Measurements from ENCODE around the gene LHFPL4. TPM values are rescaled to one million over a fixed set of nuclear protein-coding genes. Genes with fewer than 3 reads are reported as not detected.

Gene LHFPL4
- total RNA-seq, 1 donor from 2014 or later = 1.7 TPM

DNA sequence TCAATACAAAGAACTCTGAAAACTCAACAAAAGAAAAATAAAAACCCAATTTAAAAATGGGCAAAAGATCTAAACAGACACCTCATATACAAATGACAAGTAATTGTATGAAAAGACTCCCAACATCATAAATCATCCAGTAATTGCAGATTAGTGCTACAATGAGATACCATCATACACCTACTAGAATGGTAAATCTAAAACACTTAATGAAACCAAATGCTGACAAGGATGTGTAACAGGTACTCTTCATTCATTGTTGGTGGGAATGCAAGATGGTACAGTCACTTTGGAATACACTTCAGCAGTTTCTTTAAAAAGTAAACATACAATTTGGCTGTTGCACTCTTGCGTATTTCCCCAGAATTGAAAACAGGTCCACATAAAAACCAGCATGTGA lies 68.4 kb downstream of the LHFPL4 start:
- H3K4me3 Mint-ChIP-seq = no peak overlapping the region

DNA sequence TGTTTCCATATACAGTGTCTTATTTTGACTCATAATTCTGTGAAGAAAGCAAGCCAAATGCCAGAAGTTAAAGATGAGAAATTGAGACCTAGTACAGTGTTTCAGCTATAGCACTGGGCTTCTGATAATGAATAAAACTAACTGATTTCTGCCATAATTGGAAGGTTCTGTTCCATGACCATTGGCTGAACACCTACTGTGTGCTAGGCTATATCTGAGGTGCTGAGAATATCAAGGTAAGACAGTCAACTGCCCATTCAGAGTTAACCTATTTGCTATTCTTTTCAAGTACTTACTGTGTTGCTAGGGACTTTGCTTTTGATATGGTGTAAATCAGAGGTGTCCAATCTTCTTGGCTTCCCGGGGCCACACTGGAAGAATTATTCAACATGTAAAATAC lies 73.4 kb downstream of the LHFPL4 start:
- TF ChIP-seq, protein P1, sequence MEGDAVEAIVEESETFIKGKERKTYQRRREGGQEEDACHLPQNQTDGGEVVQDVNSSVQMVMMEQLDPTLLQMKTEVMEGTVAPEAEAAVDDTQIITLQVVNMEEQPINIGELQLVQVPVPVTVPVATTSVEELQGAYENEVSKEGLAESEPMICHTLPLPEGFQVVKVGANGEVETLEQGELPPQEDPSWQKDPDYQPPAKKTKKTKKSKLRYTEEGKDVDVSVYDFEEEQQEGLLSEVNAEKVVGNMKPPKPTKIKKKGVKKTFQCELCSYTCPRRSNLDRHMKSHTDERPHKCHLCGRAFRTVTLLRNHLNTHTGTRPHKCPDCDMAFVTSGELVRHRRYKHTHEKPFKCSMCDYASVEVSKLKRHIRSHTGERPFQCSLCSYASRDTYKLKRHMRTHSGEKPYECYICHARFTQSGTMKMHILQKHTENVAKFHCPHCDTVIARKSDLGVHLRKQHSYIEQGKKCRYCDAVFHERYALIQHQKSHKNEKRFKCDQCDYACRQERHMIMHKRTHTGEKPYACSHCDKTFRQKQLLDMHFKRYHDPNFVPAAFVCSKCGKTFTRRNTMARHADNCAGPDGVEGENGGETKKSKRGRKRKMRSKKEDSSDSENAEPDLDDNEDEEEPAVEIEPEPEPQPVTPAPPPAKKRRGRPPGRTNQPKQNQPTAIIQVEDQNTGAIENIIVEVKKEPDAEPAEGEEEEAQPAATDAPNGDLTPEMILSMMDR (conservative IDR thresholded peaks at IDR 0.05) = no peak
- H3K4me1 Mint-ChIP-seq (ENCODE audit: unreplicated experiment) = no peaks in the 10 kb centered on the region
- no peaks in the 10 kb centered on the region for H3K9me3 Mint-ChIP-seq
- H3K27ac Mint-ChIP-seq = no peak overlapping the region
- no peaks in the 10 kb centered on the region for H3K27me3 Mint-ChIP-seq
- DNase-seq (ENCODE audit: extremely low spot score, unreplicated experiment) = no peak
- H3K36me3 Mint-ChIP-seq = peaks cover 41% of the 10 kb centered on the region
- no peak overlapping the region for H3K4me3 Mint-ChIP-seq

More for the DNA sequence above, 68.4 kb downstream of the LHFPL4 start:
- Mint-ChIP-seq H3K36me3 (peaks cover 24% of the 10 kb centered on the region), H3K9me3 (no peaks in the 10 kb centered on the region), H3K4me1 (ENCODE audit: unreplicated experiment) (no peaks in the 10 kb centered on the region), H3K27me3 (no peaks in the 10 kb centered on the region), H3K27ac (no peak overlapping the region)
- no peak for DNase-seq (ENCODE audit: extremely low spot score, unreplicated experiment)
- TF ChIP-seq, protein P1 (conservative IDR thresholded peaks at IDR 0.05) = no peak

DNA sequence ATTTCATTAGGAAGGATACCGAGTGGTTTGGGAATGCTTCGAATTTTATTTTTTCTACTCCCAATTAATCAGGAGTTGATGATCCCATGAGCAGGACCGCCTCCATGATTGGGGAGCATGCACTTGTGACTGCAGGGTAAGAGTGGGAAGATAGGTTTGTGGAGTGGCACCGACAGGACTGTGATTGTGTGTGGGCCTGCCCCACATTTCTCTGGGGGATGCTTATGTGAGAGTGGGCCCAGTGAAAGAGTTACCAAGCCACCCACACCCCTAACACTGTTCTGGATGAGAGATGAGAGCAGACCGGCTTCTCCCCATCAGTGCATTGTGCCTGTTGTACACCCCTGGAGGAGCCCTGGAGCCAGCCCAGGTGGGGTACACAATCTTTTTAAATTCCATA lies 76.7 kb downstream of the LHFPL4 start:
- DNase-seq (ENCODE audit: extremely low spot score, unreplicated experiment) = no peak
- Mint-ChIP-seq H3K36me3 (peaks cover 55% of the 10 kb centered on the region), H3K27me3 (no peaks in the 10 kb centered on the region), H3K27ac (no peak overlapping the region), H3K9me3 (no peaks in the 10 kb centered on the region), H3K4me1 (ENCODE audit: unreplicated experiment) (no peaks in the 10 kb centered on the region), H3K4me3 (no peak overlapping the region)
- TF ChIP-seq, protein P1 (conservative IDR thresholded peaks at IDR 0.05) = no peak

DNA sequence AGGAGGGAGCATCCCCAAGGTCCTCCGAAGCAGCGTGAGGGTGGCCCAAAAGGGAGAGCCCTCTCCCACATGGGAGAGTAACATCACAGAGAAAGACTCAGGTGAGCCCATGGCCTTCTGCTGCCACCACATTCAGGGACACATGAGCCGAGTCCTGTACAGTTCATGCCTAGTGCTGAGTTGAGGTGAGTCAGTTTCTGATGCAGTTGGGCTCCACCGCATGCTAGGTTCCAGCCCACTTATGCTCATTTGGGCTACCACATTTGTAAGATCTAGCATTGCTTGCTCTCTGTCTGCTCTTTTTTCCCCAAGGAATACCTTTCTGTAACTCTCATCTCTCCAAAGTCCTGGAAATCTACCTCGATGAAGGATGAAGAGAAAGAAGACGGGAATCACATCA lies 79.1 kb downstream of the LHFPL4 start:
- Mint-ChIP-seq H3K4me3 (no peak overlapping the region), H3K27me3 (no peaks in the 10 kb centered on the region), H3K27ac (no peak overlapping the region), H3K9me3 (no peaks in the 10 kb centered on the region), H3K4me1 (ENCODE audit: unreplicated experiment) (no peaks in the 10 kb centered on the region), H3K36me3 (peaks cover 59% of the 10 kb centered on the region)
- TF ChIP-seq, protein P1 (conservative IDR thresholded peaks at IDR 0.05) = no peak
- no peak for DNase-seq (ENCODE audit: extremely low spot score, unreplicated experiment)

DNA sequence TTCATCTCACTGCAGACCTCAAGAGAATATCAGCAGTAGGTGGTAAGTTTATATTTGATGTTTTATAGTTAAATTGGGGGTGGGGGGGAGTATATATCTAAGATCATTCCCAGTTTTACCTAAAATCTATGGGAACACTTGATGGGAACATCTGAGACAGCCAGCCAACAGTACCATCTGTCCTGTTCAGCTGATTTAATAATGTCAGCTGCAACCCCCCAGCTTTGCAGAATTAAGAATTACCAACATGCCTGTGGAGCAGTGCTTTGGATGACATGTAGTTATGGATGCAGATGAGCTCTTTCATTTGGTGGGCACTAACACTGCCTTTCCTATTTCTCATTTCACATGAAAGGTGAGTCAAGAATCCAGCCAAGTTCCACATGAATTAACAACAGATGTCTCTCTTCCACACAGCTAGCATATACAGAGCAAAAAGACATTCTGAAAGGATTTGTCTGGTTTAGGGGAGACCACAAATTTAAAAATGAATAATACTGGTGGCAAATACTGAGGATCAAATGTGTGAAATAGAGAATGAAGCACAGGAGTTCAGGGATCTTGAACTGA lies 80.0 kb downstream of the LHFPL4 start:
- no peaks in the 10 kb centered on the region for H3K27me3 Mint-ChIP-seq
- H3K4me1 Mint-ChIP-seq (ENCODE audit: unreplicated experiment) = no peaks in the 10 kb centered on the region
- H3K27ac Mint-ChIP-seq = no peak overlapping the region
- peaks cover 56% of the 10 kb centered on the region for H3K36me3 Mint-ChIP-seq
- TF ChIP-seq, protein P1 (conservative IDR thresholded peaks at IDR 0.05) = no peak
- no peaks in the 10 kb centered on the region for H3K9me3 Mint-ChIP-seq
- H3K4me3 Mint-ChIP-seq = no peak overlapping the region
- DNase-seq (ENCODE audit: extremely low spot score, unreplicated experiment) = no peak

DNA sequence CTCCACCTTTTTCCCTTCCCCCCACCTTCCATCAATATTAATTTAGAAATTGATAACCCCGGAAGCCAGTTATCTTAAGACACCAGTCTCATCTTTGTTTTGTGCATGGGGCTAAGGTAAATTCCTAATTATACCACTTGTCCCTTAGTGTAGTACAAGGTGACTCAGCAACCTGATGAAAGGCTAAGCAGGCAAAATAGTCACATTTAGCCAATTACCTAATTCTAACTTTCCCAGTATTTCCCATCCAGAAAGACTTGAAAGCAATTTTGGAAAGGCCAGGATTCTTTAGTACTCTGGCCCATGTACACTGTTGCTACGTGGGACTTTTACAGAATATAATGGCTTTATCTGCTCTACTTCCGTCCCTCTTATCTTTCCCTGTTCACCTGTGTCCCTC lies 83.6 kb downstream of the LHFPL4 start:
- TF ChIP-seq, protein P1 (conservative IDR thresholded peaks at IDR 0.05) = no peak
- H3K9me3 Mint-ChIP-seq = no peaks in the 10 kb centered on the region

More for the DNA sequence above, 83.6 kb downstream of the LHFPL4 start:
- H3K27ac Mint-ChIP-seq = no peak overlapping the region
- H3K4me3 Mint-ChIP-seq = no peak overlapping the region
- H3K4me1 Mint-ChIP-seq (ENCODE audit: unreplicated experiment) = no peaks in the 10 kb centered on the region
- peaks cover 59% of the 10 kb centered on the region for H3K36me3 Mint-ChIP-seq
- no peaks in the 10 kb centered on the region for H3K27me3 Mint-ChIP-seq
- DNase-seq (ENCODE audit: extremely low spot score, unreplicated experiment) = no peak

Measured in type B pancreatic cell (in vitro differentiated cells).